Peyer's patch (tissue), 4 donors: Measurements from ENCODE around the gene CDC42EP3.

Source experiments
- POLR2A ChIP-seq, 2 donors: fragments of 450-650 bp; IDR thresholded peaks; one replicate each; pipeline ENCODE4 v1.5.1; 2017; ENCODE audit warnings: antibody characterized with exemption in 2 of 2, mild to moderate bottlenecking in 2 of 2, moderate library complexity in 2 of 2
- TF ChIP-seq, protein P1 (sequence below), 6 experiments: fragments of 450-650 bp in 4 of 6; fragments of 200-600 bp in 2 of 6; sonication (generic) in 1 of 6; IDR thresholded peaks; one replicate each; pipeline ENCODE4 v1.5.1; 2017 to 2019; ENCODE audit warnings: antibody characterized with exemption in 6 of 6, mild to moderate bottlenecking in 3 of 6, moderate library complexity in 1 of 6

DNA sequence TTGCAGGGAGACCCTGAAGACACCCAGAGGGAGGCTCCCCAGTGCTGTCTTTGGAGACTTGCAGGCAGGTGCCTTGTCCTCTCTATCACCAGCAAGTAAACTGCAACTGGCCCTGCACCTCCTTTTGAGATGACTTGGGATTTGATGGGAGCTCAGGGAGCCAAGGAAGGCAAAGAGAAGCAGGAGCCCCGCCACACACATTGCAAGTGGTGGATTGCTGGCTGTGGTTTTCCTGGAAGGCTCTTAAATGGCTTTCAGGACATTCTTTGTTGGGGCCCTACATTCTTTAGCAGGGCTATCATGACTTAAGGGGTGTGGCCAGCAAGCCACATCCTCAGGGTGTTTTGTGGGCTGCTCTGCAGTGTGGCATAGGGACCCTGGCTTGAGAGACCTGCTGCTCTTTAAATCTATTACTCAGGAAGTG is 39.9 kb upstream of the CDC42EP3 start:
- TF ChIP-seq, protein P1, sequence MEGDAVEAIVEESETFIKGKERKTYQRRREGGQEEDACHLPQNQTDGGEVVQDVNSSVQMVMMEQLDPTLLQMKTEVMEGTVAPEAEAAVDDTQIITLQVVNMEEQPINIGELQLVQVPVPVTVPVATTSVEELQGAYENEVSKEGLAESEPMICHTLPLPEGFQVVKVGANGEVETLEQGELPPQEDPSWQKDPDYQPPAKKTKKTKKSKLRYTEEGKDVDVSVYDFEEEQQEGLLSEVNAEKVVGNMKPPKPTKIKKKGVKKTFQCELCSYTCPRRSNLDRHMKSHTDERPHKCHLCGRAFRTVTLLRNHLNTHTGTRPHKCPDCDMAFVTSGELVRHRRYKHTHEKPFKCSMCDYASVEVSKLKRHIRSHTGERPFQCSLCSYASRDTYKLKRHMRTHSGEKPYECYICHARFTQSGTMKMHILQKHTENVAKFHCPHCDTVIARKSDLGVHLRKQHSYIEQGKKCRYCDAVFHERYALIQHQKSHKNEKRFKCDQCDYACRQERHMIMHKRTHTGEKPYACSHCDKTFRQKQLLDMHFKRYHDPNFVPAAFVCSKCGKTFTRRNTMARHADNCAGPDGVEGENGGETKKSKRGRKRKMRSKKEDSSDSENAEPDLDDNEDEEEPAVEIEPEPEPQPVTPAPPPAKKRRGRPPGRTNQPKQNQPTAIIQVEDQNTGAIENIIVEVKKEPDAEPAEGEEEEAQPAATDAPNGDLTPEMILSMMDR (IDR thresholded peaks at IDR 0.05): no peak
- TF ChIP-seq POLR2A (IDR thresholded peaks at IDR 0.05): no peak
